Endothelial cell of umbilical vein (primary cell): ENCODE measurements around the gene DGKG. TPM values are rescaled to one million over a fixed set of nuclear protein-coding genes. Genes with fewer than 3 reads are reported as not detected.

Source experiments
- BruUV-seq: library from RNA; stranded (reverse); fragments of 400-500 nt; replicated peaks from 2 replicates; lab custom pipeline; 2021; lab: Mats Ljungman, UMichigan
- CTCF ChIA-PET: fragments of 300-600, 350-600 bp; sonication (Branson Sonifier 250); formaldehyde crosslinking; loops from one replicate; lab custom pipeline; 2021; ENCODE audit warnings: antibody characterized with exemption, inconsistent platforms; lab: Charles Lee
- POLR2A ChIA-PET: fragments of 300-600, 350-600 bp; sonication (Branson Sonifier 250); formaldehyde crosslinking; loops from one replicate; lab custom pipeline; 2021; ENCODE audit warnings: antibody characterized with exemption, inconsistent platforms; lab: Charles Lee
- DNase-seq: peaks from one replicate; pipeline ENCODE4 v3.0.0-alpha.2; 2011; ENCODE audit warnings: low read depth, low spot score
- FAIRE-seq: peaks from 2 replicates; lab custom pipeline; 2011; peaks lifted over from hg19 to GRCh38; lab: Jason Lieb, UNC
- H2AFZ ChIP-seq: 2 replicates; pipeline ENCODE4 v1.6.0; 2012; ENCODE audit warnings: low read depth, low read length, control low read depth, inconsistent platforms
- H3K27ac ChIP-seq: 2 replicates; pipeline ENCODE4 v1.5.1; 2011; ENCODE audit warnings: low read depth, mild to moderate bottlenecking, control low read depth, low read length, moderate library complexity; ENCODE audit not compliant: insufficient read depth
- H3K27me3 ChIP-seq, 2 experiments: 2 replicates each; pipeline versions ENCODE4 v1.6.0 to v1.6.1; 2011; ENCODE audit warnings: low read length in 2 of 2, mixed read lengths in 1 of 2; ENCODE audit not compliant: control insufficient read depth in 2 of 2, insufficient read depth in 2 of 2
- H3K36me3 ChIP-seq, 2 experiments: 2 replicates in 1 of 2; 3 replicates in 1 of 2; pipeline ENCODE4 v1.5.1; 2011; ENCODE audit warnings: low read length in 2 of 2, mild to moderate bottlenecking in 1 of 2, moderate library complexity in 1 of 2; ENCODE audit not compliant: control insufficient read depth in 2 of 2, insufficient read depth in 2 of 2; ENCODE audit errors: extremely low read depth in 1 of 2
- H3K4me1 ChIP-seq: 3 replicates; pipeline ENCODE4 v1.5.1; 2011; ENCODE audit warnings: mild to moderate bottlenecking, low read length; ENCODE audit not compliant: control insufficient read depth, insufficient read depth; ENCODE audit errors: extremely low read depth
- H3K4me2 ChIP-seq: 2 replicates; pipeline ENCODE4 v1.6.1; 2011; ENCODE audit warnings: low read length, control low read depth, mixed read lengths; ENCODE audit not compliant: insufficient read depth
- H3K4me3 ChIP-seq, 3 experiments: fragments of 200-600 bp in 1 of 3; sonication (generic), shearing (Covaris generic) in 1 of 3; replicated peaks in 1 of 3; 2 replicates each; pipeline ENCODE4 v1.5.1; 2011 to 2016; ENCODE audit warnings: control low read depth in 3 of 3, low read length in 3 of 3, mild to moderate bottlenecking in 2 of 3, inconsistent platforms in 1 of 3, low read depth in 1 of 3, moderate library complexity in 1 of 3; ENCODE audit not compliant: insufficient read depth in 1 of 3
- H3K79me2 ChIP-seq: 2 replicates; pipeline ENCODE4 v1.6.0; 2012; ENCODE audit warnings: low read length, inconsistent platforms; ENCODE audit not compliant: control insufficient read depth, insufficient read depth
- H3K9ac ChIP-seq: replicated peaks from 2 replicates; pipeline ENCODE3; 2011; ENCODE audit warnings: low read length, control low read depth; ENCODE audit not compliant: insufficient read depth; ENCODE audit errors: extremely low read depth
- H3K9me1 ChIP-seq: replicated peaks from 3 replicates; pipeline ENCODE4 v1.6.0; 2011; ENCODE audit warnings: mild to moderate bottlenecking, low read length; ENCODE audit not compliant: control insufficient read depth, insufficient read depth; ENCODE audit errors: extremely low read depth
- H3K9me3 ChIP-seq: replicated peaks from 2 replicates; pipeline ENCODE4 v1.5.1; 2012; ENCODE audit warnings: low read length, inconsistent platforms; ENCODE audit not compliant: control insufficient read depth, insufficient read depth
- H4K20me1 ChIP-seq: replicated peaks from 2 replicates; pipeline ENCODE3; 2011; ENCODE audit warnings: mild to moderate bottlenecking, low read length; ENCODE audit not compliant: control insufficient read depth, insufficient read depth; ENCODE audit errors: extremely low read depth
- EZH2 ChIP-seq: IDR thresholded peaks from 2 replicates; pipeline ENCODE4 v1.6.1; 2012; ENCODE audit warnings: borderline replicate concordance, low read depth, mild to moderate bottlenecking, moderate library complexity, low read length, inconsistent platforms; ENCODE audit not compliant: severe bottlenecking
- FOS ChIP-seq: IDR thresholded peaks from 2 replicates; pipeline ENCODE4 v1.6.1; 2011; ENCODE audit warnings: mild to moderate bottlenecking, low read length, moderate library complexity, borderline replicate concordance; ENCODE audit not compliant: insufficient read depth
- GATA2 ChIP-seq: IDR thresholded peaks from 2 replicates; pipeline ENCODE4 v1.7.0; 2011; ENCODE audit warnings: low read depth, mild to moderate bottlenecking, moderate library complexity, mixed read lengths, low read length; ENCODE audit not compliant: insufficient read length, insufficient read depth
- JUN ChIP-seq: IDR thresholded peaks from 2 replicates; pipeline ENCODE4 v1.6.1; 2011; ENCODE audit warnings: borderline replicate concordance, low read depth; ENCODE audit not compliant: insufficient read length, insufficient read depth
- MYC ChIP-seq: IDR thresholded peaks from one replicate; pipeline ENCODE4 v1.6.1; 2011; ENCODE audit warnings: mild to moderate bottlenecking, low read depth, low read length
- POLR2A ChIP-seq: IDR thresholded peaks from 2 replicates; pipeline ENCODE4 v1.6.1; 2012; ENCODE audit warnings: low read depth, mild to moderate bottlenecking, control low read depth, low read length
- POLR2AphosphoS5 ChIP-seq: IDR thresholded peaks from 2 replicates; pipeline ENCODE4 v1.6.1; 2012; ENCODE audit warnings: low read depth, mild to moderate bottlenecking, control low read depth, low read length, moderate library complexity; ENCODE audit not compliant: insufficient read depth
- dilution Hi-C: fragments of 300-500 bp; cut with MboI; formaldehyde crosslinking; loops from one replicate; pipeline ENCODE4 v1.15.0; 2019; ENCODE audit warnings: low sequenced_read_pairs; ENCODE audit not compliant: extremely low pct_ligation_motif_present
- intact Hi-C: fragments of 100-400 bp; cut with micrococcal nuclease; formaldehyde crosslinking; loops from one replicate; pipeline ENCODE4 v1.10.0; 2022
- polyA plus RNA-seq, 4 experiments: library from polyadenylated mRNA; depleted of rRNA in 3 of 4; stranded (reverse) in 3 of 4; unstranded in 1 of 4; fragments of >200 nt; gene quantifications; 2 replicates each; pipeline versions ENCODE4 v1.2.1 to v1.2.3, GENCODE V29; 2011 to 2012; ENCODE audit warnings: missing spikeins in 1 of 4
- total RNA-seq: library from RNA; stranded (reverse); gene quantifications from 2 replicates; pipeline ENCODE4 v1.2.3, GENCODE V29; 2021
- TF ChIP-seq, protein P1 (sequence below): IDR thresholded peaks from 2 replicates; pipeline ENCODE4 v1.6.1; 2011; ENCODE audit not compliant: insufficient read depth, insufficient read length
- TF ChIP-seq, protein P2 (sequence below), 2 donors: IDR thresholded peaks; 1 replicate in 1 of 2; 2 replicates in 1 of 2; pipeline ENCODE4 v1.5.1; 2011; ENCODE audit warnings: low read length in 2 of 2, mild to moderate bottlenecking in 2 of 2, moderate library complexity in 2 of 2, control low read depth in 1 of 2, inconsistent platforms in 1 of 2, low read depth in 1 of 2; ENCODE audit not compliant: insufficient read depth in 1 of 2; ENCODE audit errors: extremely low read depth in 1 of 2

DGKG gene
- total and polyA plus RNA-seq, 2 donors (not counting 3 experiments of a cell fraction or from before 2014, with no cell fraction given), result not detected

DNA sequence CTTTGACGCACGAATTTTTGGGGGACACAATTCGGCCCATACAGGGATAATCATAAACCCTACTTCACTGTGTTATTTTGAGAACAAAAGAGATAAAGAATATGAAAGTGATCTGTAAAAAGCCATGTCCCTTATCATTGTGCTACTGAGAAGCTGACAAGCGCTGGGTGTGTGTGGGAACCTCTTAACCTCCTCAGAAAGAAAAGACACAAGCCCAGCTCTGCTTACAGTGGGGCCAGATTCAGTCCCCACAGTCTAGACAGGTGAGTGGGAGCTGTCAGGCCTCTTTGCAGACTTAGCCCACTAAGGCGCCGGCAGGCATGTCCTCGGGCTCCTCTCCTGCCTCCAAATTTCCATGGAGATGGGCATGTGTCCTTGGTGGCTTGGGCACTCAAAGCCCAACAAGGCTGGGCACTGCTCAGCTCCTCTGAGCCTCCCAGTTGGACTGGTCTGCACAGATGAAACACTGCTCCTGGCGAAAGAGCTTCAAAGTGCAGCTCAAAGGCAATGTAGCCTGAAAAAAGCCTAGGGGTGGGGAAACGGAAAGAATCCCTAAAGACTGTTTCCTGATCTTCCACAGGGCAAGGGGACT is 188.7 kb downstream of the DGKG start:
- no peak overlapping the region for H3K4me3 ChIP-seq
- no peaks in the 10 kb centered on the region for H3K27me3 ChIP-seq
- no peaks in the 10 kb centered on the region for H3K9me3 ChIP-seq
- no peaks in the 10 kb centered on the region for H3K4me1 ChIP-seq
- no peaks in the 10 kb centered on the region for H4K20me1 ChIP-seq
- H3K79me2 ChIP-seq, result no peaks in the 10 kb centered on the region
- H3K9ac ChIP-seq, result no peak overlapping the region
- no peak for DNase-seq
- no peak overlapping the region for H2AFZ ChIP-seq
- ChIA-PET POLR2A (no interaction called here), CTCF (no interaction called here)
- no peaks in the 10 kb centered on the region for H3K36me3 ChIP-seq
- TF ChIP-seq, protein P1, sequence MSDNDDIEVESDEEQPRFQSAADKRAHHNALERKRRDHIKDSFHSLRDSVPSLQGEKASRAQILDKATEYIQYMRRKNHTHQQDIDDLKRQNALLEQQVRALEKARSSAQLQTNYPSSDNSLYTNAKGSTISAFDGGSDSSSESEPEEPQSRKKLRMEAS, result no peak
- TF ChIP-seq POLR2A (no peak), MYC (no peak), FOS (no peak), JUN (no peak), POLR2AphosphoS5 (no peak), EZH2 (no peak), GATA2 (no peak)
- TF ChIP-seq, protein P2, sequence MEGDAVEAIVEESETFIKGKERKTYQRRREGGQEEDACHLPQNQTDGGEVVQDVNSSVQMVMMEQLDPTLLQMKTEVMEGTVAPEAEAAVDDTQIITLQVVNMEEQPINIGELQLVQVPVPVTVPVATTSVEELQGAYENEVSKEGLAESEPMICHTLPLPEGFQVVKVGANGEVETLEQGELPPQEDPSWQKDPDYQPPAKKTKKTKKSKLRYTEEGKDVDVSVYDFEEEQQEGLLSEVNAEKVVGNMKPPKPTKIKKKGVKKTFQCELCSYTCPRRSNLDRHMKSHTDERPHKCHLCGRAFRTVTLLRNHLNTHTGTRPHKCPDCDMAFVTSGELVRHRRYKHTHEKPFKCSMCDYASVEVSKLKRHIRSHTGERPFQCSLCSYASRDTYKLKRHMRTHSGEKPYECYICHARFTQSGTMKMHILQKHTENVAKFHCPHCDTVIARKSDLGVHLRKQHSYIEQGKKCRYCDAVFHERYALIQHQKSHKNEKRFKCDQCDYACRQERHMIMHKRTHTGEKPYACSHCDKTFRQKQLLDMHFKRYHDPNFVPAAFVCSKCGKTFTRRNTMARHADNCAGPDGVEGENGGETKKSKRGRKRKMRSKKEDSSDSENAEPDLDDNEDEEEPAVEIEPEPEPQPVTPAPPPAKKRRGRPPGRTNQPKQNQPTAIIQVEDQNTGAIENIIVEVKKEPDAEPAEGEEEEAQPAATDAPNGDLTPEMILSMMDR (IDR thresholded peaks at IDR 0.05; ENCODE audit: extremely low read depth in 1 of 2, insufficient read depth in 1 of 2, low read depth in 1 of 2, low read length in 2 of 2), result no peak
- BruUV-seq, result no TSS peak
- dilution Hi-C loops, result no loop called here
- no peak for FAIRE-seq
- H3K4me2 ChIP-seq, result no peak overlapping the region
- no peak overlapping the region for H3K27ac ChIP-seq
- H3K9me1 ChIP-seq, result no peaks in the 10 kb centered on the region
- intact Hi-C loops, result no loop called here
